Upper lobe of left lung (tissue), 6 donors: ENCODE results near the gene CTNNA1. TPM values are rescaled to one million over a fixed set of nuclear protein-coding genes. Genes with fewer than 3 reads are reported as not detected.
"Not testable (repeated sequence)": the region's sequence is repeated elsewhere in the genome, so short reads cannot be mapped to it uniquely, and the experiment has no call there.

ENCODE experiments used
- ATAC-seq, 2 donors: fragments of 200-7000 bp; cut with Tn5 transposase; one replicate each; pipeline ENCODE4 v1.9.1; 2022; ENCODE audit warnings: mild to moderate bottlenecking in 2 of 2, moderate library complexity in 2 of 2; ENCODE audit not compliant: low FRiP score in 2 of 2
- DNase-seq, 2 donors: peaks; one replicate each; pipeline ENCODE4 v3.0.0-alpha.2; 2019 to 2020
- H3K27ac ChIP-seq, 4 donors: fragments of 200-600 bp; sonication (generic); one replicate each; pipeline ENCODE4 v1.5.1; 2016 to 2019
- H3K27me3 ChIP-seq, 4 donors: fragments of 200-600 bp; sonication (generic); one replicate each; pipeline ENCODE4 v1.5.1; 2017 to 2019
- H3K36me3 ChIP-seq, 4 donors: fragments of 200-600 bp; sonication (generic); one replicate each; pipeline ENCODE4 v1.5.1; 2016 to 2019
- H3K4me1 ChIP-seq, 4 donors: fragments of 200-600 bp; sonication (generic); one replicate each; pipeline ENCODE4 v1.5.1; 2018 to 2019
- H3K4me3 ChIP-seq, 4 donors: fragments of 200-600 bp; sonication (generic); one replicate each; pipeline ENCODE4 v1.5.1; 2017 to 2019; ENCODE audit warnings: mild to moderate bottlenecking in 2 of 4, moderate library complexity in 1 of 4
- H3K9me3 ChIP-seq, 4 donors: fragments of 200-600 bp; sonication (generic); one replicate each; pipeline ENCODE4 v1.5.1; 2018 to 2019
- EP300 ChIP-seq, 4 donors: sonication (generic); formaldehyde crosslinking; IDR thresholded peaks; one replicate each; pipeline ENCODE4 v1.5.1; 2017; ENCODE audit warnings: antibody characterized with exemption in 4 of 4, control low read depth in 2 of 4
- POLR2A ChIP-seq, 4 donors: fragments of 450-650 bp; IDR thresholded peaks; one replicate each; pipeline ENCODE4 v1.5.1; 2016 to 2017; ENCODE audit warnings: antibody characterized with exemption in 4 of 4, mild to moderate bottlenecking in 2 of 4
- POLR2AphosphoS5 ChIP-seq, 2 donors: sonication (generic); formaldehyde crosslinking; IDR thresholded peaks; one replicate each; pipeline ENCODE4 v1.5.1; 2017; ENCODE audit warnings: antibody characterized with exemption in 2 of 2
- whole genome bisulfite sequencing, 2 donors: methylation state at CpG; one replicate each; pipeline ENCODE4 v1.1.5; 2017 to 2018; 5-methylcytosine and 5-hydroxymethylcytosine counted together
- total RNA-seq, 6 donors: library from RNA; depleted of rRNA in 4 of 6; stranded (reverse); fragments of >200 nt in 4 of 6; gene quantifications; one replicate each; pipeline versions ENCODE4 v1.1.0 to v1.2.1, GENCODE V29; 2016 to 2021
- TF ChIP-seq, protein P1 (sequence below), 6 experiments: fragments of 450-650 bp in 4 of 6; fragments of 200-600 bp in 2 of 6; sonication (generic) in 2 of 6; IDR thresholded peaks; one replicate each; pipeline ENCODE4 v1.5.1; 2016 to 2019; ENCODE audit warnings: antibody characterized with exemption in 6 of 6
- donor health status: DM: no; HTN: no; CAD: no; lungs with moderate emphysema.
- donor health status: DM: no; HTN: yes; CAD: no; lungs with severe emphysema.

CTNNA1 gene
- total RNA-seq, 6 donors from 2014 or later, result 352 to 505 (median 415) TPM

DNA sequence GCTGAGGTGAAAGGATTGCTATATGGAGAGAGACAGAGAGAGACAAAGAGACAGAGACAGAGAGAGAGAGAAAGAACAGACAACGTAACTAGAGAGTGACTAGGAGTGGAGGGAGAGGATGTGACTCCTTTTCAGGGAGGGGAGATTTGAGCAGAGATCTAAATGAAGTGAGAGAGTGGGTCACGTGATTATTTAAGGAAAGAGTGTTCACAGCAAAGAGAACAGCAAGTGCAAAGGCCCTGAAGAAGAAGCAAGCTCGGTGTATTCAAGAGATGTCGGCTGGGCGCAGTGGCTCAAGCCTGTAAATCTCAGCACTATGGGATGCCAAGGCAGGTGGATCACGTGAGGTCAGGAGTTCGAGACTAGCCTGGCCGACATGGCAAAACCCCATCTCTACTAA is 40.9 kb upstream of the CTNNA1 start:
- Histone ChIP-seq H3K4me3 (no peak overlapping the region), H3K36me3 (no peaks in the 10 kb centered on the region), H3K27me3 (no peaks in the 10 kb centered on the region), H3K27ac (no peak overlapping the region), H3K9me3 (no peaks in the 10 kb centered on the region), H3K4me1 (peaks cover 0 to 5% (median 2%) of the 10 kb centered on the region in 4 donors)
- DNase-seq, result no peak
- WGBS, 2 donors, result 91 to 94% methylated on average over 8 of the region's 8 CpGs
- no peak for ATAC-seq
- TF ChIP-seq POLR2AphosphoS5 (IDR thresholded peaks at IDR 0.05) (no peak), POLR2A (IDR thresholded peaks at IDR 0.05) (no peak), EP300 (IDR thresholded peaks at IDR 0.05) (no peak)

GRCh38 chr5:138712791-138713190 is 40.4 kb upstream of the CTNNA1 start:
- DNase-seq (no peak), ATAC-seq (no peak)
- Histone ChIP-seq H3K27ac (no peak overlapping the region), H3K9me3 (no peaks in the 10 kb centered on the region), H3K36me3 (no peaks in the 10 kb centered on the region), H3K4me1 (peaks cover 0 to 5% (median 2%) of the 10 kb centered on the region in 4 donors), H3K4me3 (no peak overlapping the region), H3K27me3 (no peaks in the 10 kb centered on the region)
- no peak for TF ChIP-seq POLR2A (IDR thresholded peaks at IDR 0.05)
- TF ChIP-seq, protein P1, sequence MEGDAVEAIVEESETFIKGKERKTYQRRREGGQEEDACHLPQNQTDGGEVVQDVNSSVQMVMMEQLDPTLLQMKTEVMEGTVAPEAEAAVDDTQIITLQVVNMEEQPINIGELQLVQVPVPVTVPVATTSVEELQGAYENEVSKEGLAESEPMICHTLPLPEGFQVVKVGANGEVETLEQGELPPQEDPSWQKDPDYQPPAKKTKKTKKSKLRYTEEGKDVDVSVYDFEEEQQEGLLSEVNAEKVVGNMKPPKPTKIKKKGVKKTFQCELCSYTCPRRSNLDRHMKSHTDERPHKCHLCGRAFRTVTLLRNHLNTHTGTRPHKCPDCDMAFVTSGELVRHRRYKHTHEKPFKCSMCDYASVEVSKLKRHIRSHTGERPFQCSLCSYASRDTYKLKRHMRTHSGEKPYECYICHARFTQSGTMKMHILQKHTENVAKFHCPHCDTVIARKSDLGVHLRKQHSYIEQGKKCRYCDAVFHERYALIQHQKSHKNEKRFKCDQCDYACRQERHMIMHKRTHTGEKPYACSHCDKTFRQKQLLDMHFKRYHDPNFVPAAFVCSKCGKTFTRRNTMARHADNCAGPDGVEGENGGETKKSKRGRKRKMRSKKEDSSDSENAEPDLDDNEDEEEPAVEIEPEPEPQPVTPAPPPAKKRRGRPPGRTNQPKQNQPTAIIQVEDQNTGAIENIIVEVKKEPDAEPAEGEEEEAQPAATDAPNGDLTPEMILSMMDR (IDR thresholded peaks at IDR 0.05), result no peak
- no peak for TF ChIP-seq EP300 (IDR thresholded peaks at IDR 0.05)
- TF ChIP-seq POLR2AphosphoS5 (IDR thresholded peaks at IDR 0.05), result no peak
- WGBS, 2 donors, result 84 to 89% methylated on average over 5 of the region's 5 CpGs

DNA sequence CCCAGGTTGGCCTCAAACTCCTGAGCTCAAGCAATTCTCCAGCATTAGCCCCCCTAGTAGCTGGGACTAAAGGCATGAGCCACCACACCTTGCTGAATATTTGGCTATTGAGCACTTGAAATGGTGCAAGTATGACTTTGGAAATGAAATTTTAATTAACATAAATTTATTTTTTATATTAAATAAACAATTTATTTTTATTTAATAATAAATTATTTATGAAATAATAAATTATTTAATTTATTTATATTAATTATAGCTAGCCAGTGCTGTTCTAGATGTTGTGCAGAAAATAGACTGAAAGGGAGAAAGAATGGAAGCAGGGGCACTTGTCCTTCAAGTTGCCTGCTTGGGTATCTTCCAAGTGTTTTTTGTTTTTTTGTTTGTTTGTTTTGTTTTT is 40.0 kb upstream of the CTNNA1 start:
- TF ChIP-seq POLR2AphosphoS5 (IDR thresholded peaks at IDR 0.05) (no peak), EP300 (IDR thresholded peaks at IDR 0.05) (no peak), POLR2A (IDR thresholded peaks at IDR 0.05) (no peak)
- TF ChIP-seq, protein P1 (IDR thresholded peaks at IDR 0.05), result no peak
- DNase-seq (no peak), ATAC-seq (no peak)
- Histone ChIP-seq H3K4me3 (no peak overlapping the region), H3K9me3 (no peaks in the 10 kb centered on the region), H3K27me3 (no peaks in the 10 kb centered on the region), H3K27ac (no peak overlapping the region), H3K4me1 (peaks cover 0 to 5% (median 2%) of the 10 kb centered on the region in 4 donors), H3K36me3 (no peaks in the 10 kb centered on the region)

GRCh38 chr5:138714694-138715093 is 38.5 kb upstream of the CTNNA1 start:
- DNase-seq, result no peak
- no peaks in the 10 kb centered on the region for H3K9me3 ChIP-seq
- no peaks in the 10 kb centered on the region for H3K27me3 ChIP-seq
- H3K4me1 ChIP-seq, result peaks cover 0 to 5% (median 2%) of the 10 kb centered on the region in 4 donors
- TF ChIP-seq POLR2AphosphoS5 (IDR thresholded peaks at IDR 0.05) (no peak), EP300 (IDR thresholded peaks at IDR 0.05) (no peak), POLR2A (IDR thresholded peaks at IDR 0.05) (no peak)
- TF ChIP-seq, protein P1 (IDR thresholded peaks at IDR 0.05), result no peak
- WGBS, 2 donors, result 91 to 94% methylated on average over 3 of the region's 3 CpGs
- ATAC-seq, result no peak
- H3K4me3 ChIP-seq, result no peak overlapping the region
- H3K36me3 ChIP-seq, result no peaks in the 10 kb centered on the region
- no peak overlapping the region for H3K27ac ChIP-seq

DNA sequence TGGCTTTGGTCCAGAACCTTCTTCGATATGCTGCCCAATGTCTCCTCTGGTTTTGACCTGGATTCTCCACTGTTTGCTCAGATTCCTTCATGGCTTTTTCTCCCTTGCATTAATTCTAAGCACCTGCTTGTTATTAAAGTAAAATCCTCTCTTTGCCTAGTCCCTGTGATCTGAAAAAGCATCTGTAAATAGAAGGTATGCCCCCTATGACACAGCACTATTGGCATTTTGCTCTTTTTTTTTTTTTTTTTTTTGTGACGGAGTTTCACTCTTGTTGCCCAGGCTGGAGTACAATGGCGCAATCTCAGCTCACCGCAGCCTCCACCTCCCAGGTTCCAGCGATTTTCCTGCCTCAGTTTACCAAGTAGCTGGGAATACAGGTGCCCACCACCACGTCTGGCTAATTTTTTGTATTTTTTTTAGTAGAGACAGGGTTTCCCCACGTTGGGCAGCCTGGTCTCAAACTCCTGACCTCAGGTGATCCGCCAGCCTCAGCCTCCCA is 37.2 kb upstream of the CTNNA1 start:
- H3K4me1 ChIP-seq, DNase-seq, ATAC-seq, H3K9me3 ChIP-seq, H3K27me3 ChIP-seq, H3K27ac ChIP-seq, H3K4me3 ChIP-seq, H3K36me3 ChIP-seq: not testable (repeated sequence)
- 71 to 81% methylated on average over 8 of the region's 8 CpGs for WGBS, 2 donors

GRCh38 chr5:138716456-138716924 is 36.7 kb upstream of the CTNNA1 start:
- Histone ChIP-seq H3K9me3 (no peaks in the 10 kb centered on the region), H3K4me1 (peaks cover 0 to 5% (median 2%) of the 10 kb centered on the region in 4 donors), H3K27me3 (no peaks in the 10 kb centered on the region), H3K27ac (no peak overlapping the region), H3K36me3 (no peaks in the 10 kb centered on the region), H3K4me3 (no peak overlapping the region)
- 31 to 41% methylated on average over 3 of the region's 3 CpGs for WGBS, 2 donors
- TF ChIP-seq POLR2AphosphoS5 (IDR thresholded peaks at IDR 0.05) (no peak), EP300 (IDR thresholded peaks at IDR 0.05) (no peak), POLR2A (IDR thresholded peaks at IDR 0.05) (no peak)
- TF ChIP-seq, protein P1 (IDR thresholded peaks at IDR 0.05), result no peak
- ATAC-seq (no peak), DNase-seq (no peak)
